ENCODE results near the gene EN2.

DNA sequence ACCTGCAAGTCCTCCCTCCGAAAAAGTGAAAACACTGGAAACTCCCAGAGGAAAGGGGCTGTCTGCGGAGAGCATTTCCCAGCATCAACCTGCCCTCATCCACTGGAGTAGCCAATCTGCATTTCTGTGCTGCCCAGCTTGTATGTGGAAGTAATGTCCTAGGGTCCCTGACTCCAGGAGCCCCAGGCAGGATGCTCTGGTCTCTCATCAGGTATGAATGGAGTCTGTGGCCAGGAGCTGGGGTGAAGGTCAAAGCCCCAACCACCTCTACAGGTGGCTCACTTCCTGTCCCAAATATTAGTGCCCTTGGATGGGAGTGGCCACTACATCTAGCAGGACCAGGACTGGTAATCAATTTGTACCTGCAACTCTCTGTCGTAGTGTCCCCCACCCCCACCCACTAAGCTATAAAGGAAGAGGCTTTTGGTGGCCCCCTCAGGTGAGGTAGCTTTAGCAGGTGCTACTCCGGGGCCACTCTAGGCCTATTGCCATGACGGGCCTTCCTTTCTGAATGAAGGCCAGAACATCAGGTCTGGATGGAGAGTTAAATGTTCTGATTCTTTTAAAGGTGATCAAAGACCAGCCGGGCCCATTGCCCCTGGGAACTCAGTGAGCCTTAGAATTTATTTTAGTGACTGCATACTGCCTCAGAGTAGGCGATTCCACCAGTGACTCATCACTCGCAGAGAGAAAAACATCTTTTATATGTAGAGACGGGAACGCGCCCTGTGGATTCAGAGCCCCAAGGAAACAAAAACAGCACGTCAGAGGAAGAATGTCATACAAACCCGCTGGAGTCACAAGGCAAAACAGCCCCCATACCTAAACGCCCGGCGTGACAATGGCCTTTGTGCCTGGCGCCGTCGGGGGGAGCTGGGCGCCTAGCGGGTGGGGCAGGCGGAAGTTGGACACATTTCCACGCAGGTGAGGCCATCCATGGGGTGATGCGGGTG, 13.0 kb downstream of the EN2 start:
- no peak for TF ChIP-seq POLR2A (IDR thresholded peaks at IDR 0.05)
- TF ChIP-seq, protein P1, sequence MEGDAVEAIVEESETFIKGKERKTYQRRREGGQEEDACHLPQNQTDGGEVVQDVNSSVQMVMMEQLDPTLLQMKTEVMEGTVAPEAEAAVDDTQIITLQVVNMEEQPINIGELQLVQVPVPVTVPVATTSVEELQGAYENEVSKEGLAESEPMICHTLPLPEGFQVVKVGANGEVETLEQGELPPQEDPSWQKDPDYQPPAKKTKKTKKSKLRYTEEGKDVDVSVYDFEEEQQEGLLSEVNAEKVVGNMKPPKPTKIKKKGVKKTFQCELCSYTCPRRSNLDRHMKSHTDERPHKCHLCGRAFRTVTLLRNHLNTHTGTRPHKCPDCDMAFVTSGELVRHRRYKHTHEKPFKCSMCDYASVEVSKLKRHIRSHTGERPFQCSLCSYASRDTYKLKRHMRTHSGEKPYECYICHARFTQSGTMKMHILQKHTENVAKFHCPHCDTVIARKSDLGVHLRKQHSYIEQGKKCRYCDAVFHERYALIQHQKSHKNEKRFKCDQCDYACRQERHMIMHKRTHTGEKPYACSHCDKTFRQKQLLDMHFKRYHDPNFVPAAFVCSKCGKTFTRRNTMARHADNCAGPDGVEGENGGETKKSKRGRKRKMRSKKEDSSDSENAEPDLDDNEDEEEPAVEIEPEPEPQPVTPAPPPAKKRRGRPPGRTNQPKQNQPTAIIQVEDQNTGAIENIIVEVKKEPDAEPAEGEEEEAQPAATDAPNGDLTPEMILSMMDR (IDR thresholded peaks at IDR 0.05): no peak
